ENCODE results near the gene EVX2. TPM values are rescaled to one million over a fixed set of nuclear protein-coding genes. Genes with fewer than 3 reads are reported as not detected.

Gene EVX2
- total and polyA plus RNA-seq, 10 donors: not detected

DNA sequence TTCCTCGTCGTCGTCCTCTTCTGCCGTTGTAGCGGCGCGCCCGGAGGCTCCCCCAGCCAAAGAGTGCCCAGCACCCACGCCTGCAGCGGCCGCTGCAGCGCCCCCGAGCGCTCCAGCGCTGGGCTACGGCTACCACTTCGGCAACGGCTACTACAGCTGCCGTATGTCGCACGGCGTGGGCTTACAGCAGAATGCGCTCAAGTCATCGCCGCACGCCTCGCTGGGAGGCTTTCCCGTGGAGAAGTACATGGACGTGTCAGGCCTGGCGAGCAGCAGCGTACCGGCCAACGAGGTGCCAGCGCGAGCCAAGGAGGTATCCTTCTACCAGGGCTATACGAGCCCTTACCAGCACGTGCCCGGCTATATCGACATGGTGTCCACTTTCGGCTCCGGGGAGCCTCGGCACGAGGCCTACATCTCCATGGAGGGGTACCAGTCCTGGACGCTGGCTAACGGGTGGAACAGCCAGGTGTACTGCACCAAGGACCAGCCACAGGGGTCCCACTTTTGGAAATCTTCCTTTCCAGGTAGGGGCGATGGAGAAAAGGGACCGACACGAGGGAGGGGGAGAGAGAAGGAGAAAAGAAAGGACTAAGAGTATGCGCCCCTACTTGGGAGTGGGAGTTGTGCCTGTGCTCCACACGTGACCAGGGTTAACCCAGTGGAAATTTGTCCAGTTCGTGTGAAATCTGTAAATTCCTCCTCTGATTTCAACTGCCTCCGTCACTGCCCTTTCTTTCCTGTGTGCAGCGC is 9.6 kb upstream of the EVX2 start:
- H3K4me3 ChIP-seq: peak overlapping the region in 7 of 8 donors; percentile 2 to 60 (median 29)
- intact Hi-C loops (cut with DNase I; ENCODE audit: low total_unique reads): no loop called here
- WGBS, 5 donors: 3 to 10% (median 6%) methylated on average over 45 to 53 of the region's 53 CpGs
- H3K4me1 ChIP-seq: peaks cover 12 to 51% (median 42%) of the 10 kb centered on the region in 6 donors
- no peak for DNase-seq
- TF ChIP-seq POLR2AphosphoS5 (IDR thresholded peaks at IDR 0.05) (no peak), POLR2A (IDR thresholded peaks at IDR 0.05) (no peak), CTCF (IDR thresholded peaks at IDR 0.05 in 8 of 11, conservative IDR thresholded peaks at IDR 0.05 in 3 of 11) (no peak)
- peaks cover 32 to 100% (median 100%) of the 10 kb centered on the region in 7 donors for H3K27me3 ChIP-seq (replicated peaks in 1 of 7)
- no peaks in the 10 kb centered on the region for H3K9me3 ChIP-seq
- no peaks in the 10 kb centered on the region for H3K36me3 ChIP-seq
- no peak overlapping the region for H3K27ac ChIP-seq

DNA sequence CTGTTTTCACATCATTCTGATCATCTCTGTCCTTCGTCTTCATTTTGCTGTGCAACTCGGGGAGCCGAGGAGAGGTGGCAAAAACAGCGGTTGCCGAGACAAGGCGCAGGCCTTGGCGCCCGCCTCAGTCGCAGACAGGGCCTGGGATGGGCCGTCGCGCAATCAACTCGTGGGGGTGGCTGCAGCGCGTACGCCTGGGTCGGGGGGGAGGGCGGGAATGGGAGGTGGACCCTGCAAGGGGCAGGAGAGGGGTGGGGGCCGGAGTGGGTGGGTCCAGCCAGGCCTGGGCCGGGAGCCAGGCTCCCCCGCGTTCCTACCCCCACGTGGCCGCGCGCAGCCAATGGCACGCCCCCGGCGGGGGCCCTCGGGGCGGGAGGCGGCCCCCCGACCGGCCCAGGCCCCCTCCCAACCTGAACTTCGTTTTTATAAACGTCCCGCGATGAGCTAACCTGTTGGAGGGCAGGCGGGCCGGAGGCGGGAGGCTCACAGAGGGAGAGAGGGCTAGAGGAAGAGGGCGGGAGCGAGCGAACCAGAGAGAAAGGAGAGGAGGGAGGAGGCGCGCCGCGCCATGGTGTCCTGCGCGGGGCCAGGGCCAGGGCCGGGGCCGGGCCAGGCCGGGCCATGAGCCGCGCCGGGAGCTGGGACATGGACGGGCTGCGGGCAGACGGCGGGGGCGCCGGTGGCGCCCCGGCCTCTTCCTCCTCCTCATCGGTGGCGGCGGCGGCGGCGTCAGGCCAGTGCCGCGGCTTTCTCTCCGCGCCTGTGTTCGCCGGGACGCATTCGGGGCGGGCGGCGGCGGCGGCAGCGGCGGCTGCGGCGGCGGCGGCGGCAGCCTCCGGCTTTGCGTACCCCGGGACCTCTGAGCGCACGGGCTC is 8.7 kb upstream of the EVX2 start, which contains the start of gene HOXD13:
Gene HOXD13 (plus strand): TSS at position 452 of the 875 bp plus-strand sequence. CDS start 170 bp downstream, at position 622.
- Histone ChIP-seq H3K27ac (no peak within 1 kb of the TSS), H3K27me3 (replicated peaks in 1 of 7) (peaks cover 27 to 100% (median 100%) of the 10 kb centered on the region in 7 donors), H3K36me3 (no peaks in the 10 kb centered on the region), H3K4me3 (peak within 1 kb of the TSS in 7 of 8 donors; percentile 2 to 60 (median 29)), H3K9me3 (no peaks in the 10 kb centered on the region), H3K4me1 (peaks cover 18 to 52% (median 41%) of the 10 kb centered on the region in 6 donors)
- no peak for DNase-seq
- WGBS, 5 donors: 3 to 9% (median 4%) methylated on average over 21 to 95 of the region's 95 CpGs
- intact Hi-C loops (cut with DNase I; ENCODE audit: low total_unique reads): no loop called here
- no peak for TF ChIP-seq CTCF (IDR thresholded peaks at IDR 0.05 in 8 of 11, conservative IDR thresholded peaks at IDR 0.05 in 3 of 11)
- no peak for TF ChIP-seq POLR2AphosphoS5 (IDR thresholded peaks at IDR 0.05)
- TF ChIP-seq POLR2A (IDR thresholded peaks at IDR 0.05): no peak

- DNase-seq: no peak
- Histone ChIP-seq H3K36me3 (no peaks in the 10 kb centered on the region), H3K27me3 (replicated peaks in 1 of 7) (peaks cover 27 to 100% (median 100%) of the 10 kb centered on the region in 7 donors), H3K4me1 (peaks cover 13 to 43% (median 32%) of the 10 kb centered on the region in 6 donors), H3K27ac (no peak overlapping the region), H3K9me3 (no peaks in the 10 kb centered on the region), H3K4me3 (peak overlapping the region in 1 of 8 donors; percentile 33)
- intact Hi-C loops (cut with DNase I; ENCODE audit: low total_unique reads): no loop called here
- TF ChIP-seq POLR2A (IDR thresholded peaks at IDR 0.05) (no peak), CTCF (IDR thresholded peaks at IDR 0.05 in 8 of 11, conservative IDR thresholded peaks at IDR 0.05 in 3 of 11) (no peak)
- 6 to 12% (median 7%) methylated on average over 31 of the region's 31 CpGs for WGBS, 5 donors
Measured at GRCh38 chr2:176091329-176092258, 7.8 kb upstream of the EVX2 start.
